ENCODE data around the gene NPDC1.
"Not testable (repeated sequence)": the region's sequence is repeated elsewhere in the genome, so short reads cannot be mapped to it uniquely, and the experiment has no call there.

Gene NPDC1

GRCh38 chr9:137075275-137075775 lies 29.3 kb upstream of the NPDC1 start:
- no peak for DNase-seq

GRCh38 chr9:137074657-137075274 lies 28.8 kb upstream of the NPDC1 start:
- DNase-seq = no peak

GRCh38 chr9:137073992-137074399 lies 28.0 kb upstream of the NPDC1 start:
- no peak for DNase-seq

- DNase-seq = no peak
Measured at GRCh38 chr9:137071282-137071681, 25.3 kb upstream of the NPDC1 start.

- DNase-seq = peak in 54 of 56 donors; percentile 54 to 95 (median 82)
Measured at GRCh38 chr9:137070906-137071275, 24.9 kb upstream of the NPDC1 start.

- peak in 53 of 56 donors; percentile 42 to 89 (median 77) for DNase-seq
Measured at GRCh38 chr9:137070201-137070905, 24.4 kb upstream of the NPDC1 start, which contains the start of gene SAPCD2. SAPCD2 (minus strand) TSS chr9:137070557; CDS start chr9:137070460, 97 bp downstream.

GRCh38 chr9:137069508-137070091 lies 23.6 kb upstream of the NPDC1 start:
- no peak for DNase-seq

GRCh38 chr9:137068539-137069507 lies 22.8 kb upstream of the NPDC1 start:
- DNase-seq = peak in 1 of 56 donors; percentile 21

GRCh38 chr9:137067860-137068538 lies 22.0 kb upstream of the NPDC1 start:
- DNase-seq = peak in 51 of 56 donors; percentile 15 to 86 (median 62)

- no peak for DNase-seq
Measured at GRCh38 chr9:137066096-137066861, 20.3 kb upstream of the NPDC1 start.

GRCh38 chr9:137065336-137065967 lies 19.5 kb upstream of the NPDC1 start:
- DNase-seq = no peak

- no peak for DNase-seq
Measured at GRCh38 chr9:137064880-137065164, 18.8 kb upstream of the NPDC1 start.

GRCh38 chr9:137064027-137064879 lies 18.3 kb upstream of the NPDC1 start:
- peak in 39 of 56 donors; percentile 10 to 73 (median 46) for DNase-seq

GRCh38 chr9:137063311-137064026 lies 17.5 kb upstream of the NPDC1 start:
- DNase-seq = no peak

- not testable (repeated sequence) for DNase-seq
Measured at GRCh38 chr9:137062798-137063197, 16.8 kb upstream of the NPDC1 start.

- no peak for DNase-seq
Measured at GRCh38 chr9:137062384-137062783, 16.4 kb upstream of the NPDC1 start.

- DNase-seq = no peak
Measured at GRCh38 chr9:137058521-137059234, 12.7 kb upstream of the NPDC1 start.
